Epithelial cell of proximal tubule (primary cell): ENCODE measurements around the gene CYP27C1. TPM values are rescaled to one million over a fixed set of nuclear protein-coding genes. Genes with fewer than 3 reads are reported as not detected.
A peak's percentile ranks its signal among the peaks of the same experiment; 100 is the strongest.

Experiments
- DNase-seq: peaks from one replicate; pipeline ENCODE4 v3.0.0-alpha.2; 2011; ENCODE audit warnings: low read depth
- H3K4me3 ChIP-seq: 2 replicates; pipeline ENCODE4 v1.5.1; 2011; ENCODE audit warnings: low read depth, mild to moderate bottlenecking, low read length
- total RNA-seq: library from RNA; depleted of rRNA; stranded (reverse); fragments of >200 nt; gene quantifications from 2 replicates; pipeline ENCODE4 v1.2.3, GENCODE V29; 2015
- TF ChIP-seq, protein P1 (sequence below): conservative IDR thresholded peaks from 2 replicates; pipeline ENCODE4 v1.5.1; 2012; ENCODE audit warnings: low read depth, mild to moderate bottlenecking, low read length

CYP27C1 gene
- total RNA-seq, 1 donor from 2014 or later, result 0.52 TPM

DNA sequence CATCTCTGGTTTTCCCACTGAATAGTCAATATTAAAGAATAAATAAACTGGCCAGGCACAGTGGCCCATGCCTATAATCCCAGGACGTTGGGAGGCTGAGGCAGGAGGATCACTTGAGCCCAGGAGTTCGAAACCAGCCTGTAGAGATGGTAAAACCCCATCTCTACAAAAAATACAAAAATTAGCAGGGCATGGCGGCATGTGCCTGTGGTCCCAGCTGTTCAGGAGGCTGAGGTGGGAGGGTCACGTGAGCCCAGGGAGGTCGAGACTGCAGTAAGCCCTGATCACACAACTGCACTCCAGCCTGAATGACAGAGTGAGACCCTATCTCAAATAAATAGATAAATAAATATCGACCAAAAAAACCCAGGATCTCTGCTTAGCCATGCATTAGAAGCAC lies 63.0 kb downstream of the CYP27C1 start:
- TF ChIP-seq, protein P1, sequence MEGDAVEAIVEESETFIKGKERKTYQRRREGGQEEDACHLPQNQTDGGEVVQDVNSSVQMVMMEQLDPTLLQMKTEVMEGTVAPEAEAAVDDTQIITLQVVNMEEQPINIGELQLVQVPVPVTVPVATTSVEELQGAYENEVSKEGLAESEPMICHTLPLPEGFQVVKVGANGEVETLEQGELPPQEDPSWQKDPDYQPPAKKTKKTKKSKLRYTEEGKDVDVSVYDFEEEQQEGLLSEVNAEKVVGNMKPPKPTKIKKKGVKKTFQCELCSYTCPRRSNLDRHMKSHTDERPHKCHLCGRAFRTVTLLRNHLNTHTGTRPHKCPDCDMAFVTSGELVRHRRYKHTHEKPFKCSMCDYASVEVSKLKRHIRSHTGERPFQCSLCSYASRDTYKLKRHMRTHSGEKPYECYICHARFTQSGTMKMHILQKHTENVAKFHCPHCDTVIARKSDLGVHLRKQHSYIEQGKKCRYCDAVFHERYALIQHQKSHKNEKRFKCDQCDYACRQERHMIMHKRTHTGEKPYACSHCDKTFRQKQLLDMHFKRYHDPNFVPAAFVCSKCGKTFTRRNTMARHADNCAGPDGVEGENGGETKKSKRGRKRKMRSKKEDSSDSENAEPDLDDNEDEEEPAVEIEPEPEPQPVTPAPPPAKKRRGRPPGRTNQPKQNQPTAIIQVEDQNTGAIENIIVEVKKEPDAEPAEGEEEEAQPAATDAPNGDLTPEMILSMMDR, result no peak
- DNase-seq, result no peak
- no peak overlapping the region for H3K4me3 ChIP-seq

DNA sequence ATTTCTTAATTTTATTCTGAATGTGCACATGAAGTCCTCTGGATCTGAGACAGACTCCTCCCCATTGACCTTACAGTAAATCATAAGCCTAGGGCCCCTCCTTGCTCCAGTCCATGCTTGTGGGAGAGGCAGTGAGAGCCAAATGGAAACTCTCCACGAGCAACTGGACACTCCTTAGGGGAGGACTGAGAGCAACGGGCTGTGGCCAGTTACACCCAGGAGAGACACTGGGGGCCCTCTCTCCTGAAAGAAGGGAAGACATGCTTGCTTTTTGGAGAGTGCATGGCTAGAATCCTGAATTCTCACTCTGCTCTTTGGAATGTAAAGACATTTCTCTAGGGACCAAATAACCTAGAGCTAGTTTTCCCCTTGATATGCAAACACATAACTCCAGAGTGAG lies 64.2 kb downstream of the CYP27C1 start:
- no peak for DNase-seq
- TF ChIP-seq, protein P1, result no peak
- no peak overlapping the region for H3K4me3 ChIP-seq

DNA sequence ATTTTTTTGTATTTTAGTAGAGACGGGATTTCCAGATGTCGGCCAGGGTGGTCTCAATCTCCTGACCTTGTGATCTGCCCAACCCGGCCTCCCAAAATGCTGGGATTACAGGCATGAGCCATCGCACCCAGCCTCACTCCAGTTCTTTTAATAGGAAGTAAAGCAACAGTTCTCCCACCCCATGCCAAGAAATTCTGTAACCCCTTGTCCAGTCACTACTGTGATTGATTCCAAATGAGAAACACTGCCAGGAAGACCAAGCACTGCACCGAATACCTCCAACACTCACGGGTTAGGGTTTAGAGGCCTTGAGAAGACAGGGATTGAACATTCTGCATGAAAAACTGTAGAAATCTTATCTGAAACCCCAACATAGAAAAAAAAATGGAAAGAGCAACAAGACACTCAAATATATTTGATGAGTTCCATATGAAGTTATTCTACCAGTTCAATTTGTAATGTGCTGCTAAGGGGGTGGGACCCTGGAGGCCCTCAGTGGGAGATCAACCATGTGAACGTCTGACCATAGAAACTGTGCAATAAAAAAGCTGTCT lies 65.0 kb downstream of the CYP27C1 start:
- H3K4me3 ChIP-seq, result no peak overlapping the region
- no peak for DNase-seq
- TF ChIP-seq, protein P1, result no peak

DNA sequence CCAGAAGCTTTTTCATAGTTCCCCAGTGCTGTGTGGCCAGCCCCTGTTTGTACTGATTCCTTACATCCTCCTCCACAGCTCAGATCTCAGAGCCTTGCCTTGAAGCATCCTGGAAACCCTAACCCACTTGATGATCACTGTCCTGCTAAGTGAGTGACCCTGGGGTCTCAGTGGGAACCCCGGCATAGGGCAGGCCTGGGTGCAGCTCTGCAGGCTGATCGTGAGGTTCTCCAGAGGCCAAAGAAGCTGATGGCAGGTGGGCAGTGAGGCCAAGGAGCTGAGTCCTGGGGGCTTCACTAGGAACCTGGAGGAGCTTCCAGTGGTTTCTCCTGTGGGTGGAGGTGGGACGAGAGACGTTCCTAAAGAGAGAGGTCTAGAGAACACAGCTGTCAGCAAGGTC lies 65.7 kb downstream of the CYP27C1 start:
- DNase-seq, result no peak
- TF ChIP-seq, protein P1, result no peak
- no peak overlapping the region for H3K4me3 ChIP-seq

DNA sequence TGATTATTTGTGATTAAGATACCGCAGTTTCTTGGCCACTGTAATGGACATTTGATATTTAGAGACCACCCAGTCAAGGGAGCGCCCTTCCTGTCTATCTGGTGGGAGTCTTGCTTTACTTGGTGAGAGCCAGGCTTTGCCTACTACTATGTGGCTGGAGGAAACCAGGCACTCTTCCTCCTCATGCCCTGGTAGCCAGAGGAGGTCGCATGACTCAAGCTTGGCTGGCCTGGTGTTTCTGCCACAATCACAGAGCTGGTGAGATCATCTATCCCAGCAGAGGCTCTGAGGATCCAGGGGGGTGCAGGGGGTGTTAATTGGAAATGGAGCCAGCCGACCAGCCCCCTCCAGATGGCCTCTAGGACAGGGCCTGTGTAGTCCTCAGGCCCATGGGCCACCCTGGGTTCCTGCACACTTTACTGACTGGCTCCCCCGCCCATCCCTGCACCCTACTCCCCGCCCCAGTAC lies 66.4 kb downstream of the CYP27C1 start:
- TF ChIP-seq, protein P1, result peak; percentile 15
- H3K4me3 ChIP-seq, result no peak overlapping the region
- peak; percentile 70 for DNase-seq

DNA sequence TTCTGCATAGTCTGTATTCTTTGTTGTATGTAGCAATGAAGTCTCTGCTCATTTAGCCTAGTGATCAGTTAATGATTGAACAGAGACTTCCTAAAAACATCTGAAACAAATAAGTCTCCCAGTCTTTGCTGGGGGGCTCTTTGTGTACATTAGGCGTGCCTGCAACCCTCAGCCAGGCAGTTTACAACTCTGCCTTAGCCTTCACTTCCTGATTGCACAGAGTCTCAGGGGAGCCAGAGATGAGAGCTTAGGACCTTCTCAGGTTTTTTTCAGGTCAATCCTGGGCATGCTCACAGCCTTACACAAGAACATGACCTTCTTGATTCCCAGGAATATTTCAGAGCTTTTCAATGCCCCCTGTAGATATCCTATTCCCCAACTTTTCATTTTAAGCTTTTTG lies 69.1 kb downstream of the CYP27C1 start:
- TF ChIP-seq, protein P1, result no peak
- DNase-seq, result no peak
- no peak overlapping the region for H3K4me3 ChIP-seq

DNA sequence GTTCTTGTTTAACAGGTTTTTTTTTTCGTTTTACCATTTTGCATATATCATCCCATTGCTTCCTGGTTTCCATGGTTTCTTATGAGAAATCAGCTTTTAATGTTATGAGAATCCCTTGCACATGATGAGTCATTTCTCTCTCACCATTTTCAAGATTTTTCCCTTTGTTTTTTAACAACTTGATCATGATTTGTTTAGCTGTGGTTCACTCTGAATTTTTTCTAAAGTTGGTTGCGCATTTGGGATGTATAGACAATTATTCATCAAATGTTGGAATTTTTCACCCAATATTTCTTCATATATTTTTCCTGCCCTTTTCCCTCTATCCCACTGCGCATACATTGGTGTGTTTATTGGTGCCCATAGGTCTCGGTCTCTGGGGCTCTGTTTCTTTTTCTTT lies 70.7 kb downstream of the CYP27C1 start:
- no peak for DNase-seq
- TF ChIP-seq, protein P1, result no peak
- no peak overlapping the region for H3K4me3 ChIP-seq
